Thyroid gland (tissue), 4 donors: ENCODE data around the gene OSBPL8.

ENCODE experiments used
- POLR2A ChIP-seq, 2 donors: fragments of 450-650 bp; IDR thresholded peaks; one replicate each; pipeline ENCODE4 v1.6.1; 2017; ENCODE audit warnings: antibody characterized with exemption in 2 of 2, mild to moderate bottlenecking in 2 of 2, moderate library complexity in 1 of 2
- TF ChIP-seq, protein P1 (sequence below), 6 experiments: fragments of 200-600 bp in 3 of 6; fragments of 450-650 bp in 3 of 6; sonication (generic) in 3 of 6; IDR thresholded peaks; one replicate each; pipeline ENCODE4 v1.5.1; 2016 to 2019; ENCODE audit warnings: antibody characterized with exemption in 6 of 6, mild to moderate bottlenecking in 2 of 6, inconsistent platforms in 1 of 6, moderate library complexity in 1 of 6

DNA sequence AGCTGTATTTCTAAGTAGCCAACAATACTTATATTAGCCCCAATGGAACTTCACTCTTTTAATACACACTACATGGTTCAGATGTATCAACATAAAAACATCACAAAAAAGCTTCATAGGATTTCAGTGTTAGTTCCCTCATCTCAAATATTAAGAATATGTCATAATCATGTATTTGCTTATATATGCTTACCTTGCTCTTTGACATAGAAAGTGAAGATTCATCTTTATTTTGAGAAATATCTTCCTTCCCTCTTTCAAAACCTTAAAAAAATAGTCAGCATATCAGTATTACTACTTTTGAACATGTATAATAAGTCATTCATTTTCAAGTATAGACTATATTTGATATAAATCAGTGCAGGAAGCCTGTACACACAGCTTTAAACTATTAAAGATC lies 149.2 kb downstream of the OSBPL8 start:
- no peak for TF ChIP-seq POLR2A (IDR thresholded peaks at IDR 0.05)
- TF ChIP-seq, protein P1, sequence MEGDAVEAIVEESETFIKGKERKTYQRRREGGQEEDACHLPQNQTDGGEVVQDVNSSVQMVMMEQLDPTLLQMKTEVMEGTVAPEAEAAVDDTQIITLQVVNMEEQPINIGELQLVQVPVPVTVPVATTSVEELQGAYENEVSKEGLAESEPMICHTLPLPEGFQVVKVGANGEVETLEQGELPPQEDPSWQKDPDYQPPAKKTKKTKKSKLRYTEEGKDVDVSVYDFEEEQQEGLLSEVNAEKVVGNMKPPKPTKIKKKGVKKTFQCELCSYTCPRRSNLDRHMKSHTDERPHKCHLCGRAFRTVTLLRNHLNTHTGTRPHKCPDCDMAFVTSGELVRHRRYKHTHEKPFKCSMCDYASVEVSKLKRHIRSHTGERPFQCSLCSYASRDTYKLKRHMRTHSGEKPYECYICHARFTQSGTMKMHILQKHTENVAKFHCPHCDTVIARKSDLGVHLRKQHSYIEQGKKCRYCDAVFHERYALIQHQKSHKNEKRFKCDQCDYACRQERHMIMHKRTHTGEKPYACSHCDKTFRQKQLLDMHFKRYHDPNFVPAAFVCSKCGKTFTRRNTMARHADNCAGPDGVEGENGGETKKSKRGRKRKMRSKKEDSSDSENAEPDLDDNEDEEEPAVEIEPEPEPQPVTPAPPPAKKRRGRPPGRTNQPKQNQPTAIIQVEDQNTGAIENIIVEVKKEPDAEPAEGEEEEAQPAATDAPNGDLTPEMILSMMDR (IDR thresholded peaks at IDR 0.05), result no peak
